Peyer's patch (tissue), 4 donors: ENCODE data around the gene SLC6A7.

Experiments
- CTCF ChIP-seq, 6 experiments: fragments of 450-650 bp in 4 of 6; fragments of 200-600 bp in 2 of 6; sonication (generic) in 1 of 6; IDR thresholded peaks; one replicate each; pipeline ENCODE4 v1.5.1; 2017 to 2019; ENCODE audit warnings: antibody characterized with exemption in 6 of 6, mild to moderate bottlenecking in 3 of 6, moderate library complexity in 1 of 6
- POLR2A ChIP-seq, 2 donors: fragments of 450-650 bp; IDR thresholded peaks; one replicate each; pipeline ENCODE4 v1.5.1; 2017; ENCODE audit warnings: antibody characterized with exemption in 2 of 2, mild to moderate bottlenecking in 2 of 2, moderate library complexity in 2 of 2

DNA sequence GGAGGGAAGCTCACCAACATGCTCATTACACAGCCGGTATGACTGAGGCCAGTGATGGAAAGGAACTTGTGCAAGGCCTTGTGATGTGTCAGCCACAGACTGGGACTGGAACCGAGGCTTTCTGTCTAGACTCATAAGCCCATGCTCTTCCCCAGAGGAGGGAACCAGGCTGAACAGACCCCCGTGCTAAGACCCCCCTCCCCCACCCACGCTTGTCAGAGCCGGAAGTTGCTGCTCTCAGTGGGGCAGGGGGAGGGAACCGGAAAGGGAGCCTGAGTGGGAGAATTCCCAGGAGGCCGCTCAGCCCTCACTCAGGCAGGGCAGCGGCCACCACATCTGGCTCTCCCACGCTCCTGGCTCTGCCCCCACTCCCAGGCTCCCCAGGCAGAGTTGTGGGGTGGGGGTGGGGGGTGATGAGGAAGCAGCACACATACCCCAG, 30.1 kb upstream of the SLC6A7 start:
- TF ChIP-seq CTCF (IDR thresholded peaks at IDR 0.05) (no peak), POLR2A (IDR thresholded peaks at IDR 0.05) (no peak)
